HepG2 (cell line): ENCODE results near the gene PLLP. TPM values are rescaled to one million over a fixed set of nuclear protein-coding genes. Genes with fewer than 3 reads are reported as not detected.

Experiments
- ATAC-seq: fragments of 200-7000 bp; cut with Tn5 transposase; 3 replicates; pipeline ENCODE4 v1.9.1; 2020; ENCODE audit warnings: mild to moderate bottlenecking, moderate library complexity
- BruUV-seq: library from RNA; stranded (reverse); fragments of 400-500 nt; replicated peaks from 2 replicates; lab custom pipeline; 2021; lab: Mats Ljungman, UMichigan
- CTCF ChIA-PET: fragments of 300-600 bp; formaldehyde crosslinking; extraction: SDS; loops from one replicate; lab custom pipeline; 2021; ENCODE audit warnings: low total read pairs, inconsistent platforms, low intra/inter-chr PET ratio; lab: Yijun Ruan, JAX
- POLR2A ChIA-PET: fragments of 350-600 bp; sonication (Branson Sonifier 250); formaldehyde crosslinking; loops from one replicate; lab custom pipeline; 2020; ENCODE audit warnings: antibody characterized with exemption, inconsistent platforms; lab: Yijun Ruan, JAX
- DNase-seq: peaks from one replicate; pipeline ENCODE4 v3.0.0-alpha.2; 2015; ENCODE audit warnings: low spot score
- FAIRE-seq: peaks from 3 replicates; lab custom pipeline; 2011; peaks lifted over from hg19 to GRCh38; lab: Jason Lieb, UNC
- H2AFZ ChIP-seq: one replicate; pipeline ENCODE4 v1.6.1; 2011; ENCODE audit warnings: low read length, inconsistent platforms
- H3K27ac ChIP-seq: fragments of 300-600 bp; 3 replicates; pipeline ENCODE4 v1.8.0; 2011; ENCODE audit warnings: mixed run types, mild to moderate bottlenecking, mixed read lengths, low read length, inconsistent platforms; ENCODE audit not compliant: insufficient read depth; ENCODE audit errors: extremely low read length
- H3K27me3 ChIP-seq, 2 experiments: fragments of 200-600 bp in 1 of 2; 2 replicates in 1 of 2; 3 replicates in 1 of 2; pipeline versions ENCODE4 v1.6.0 to v1.8.0; 2011; ENCODE audit warnings: low read length in 2 of 2, mild to moderate bottlenecking in 2 of 2, moderate library complexity in 2 of 2, inconsistent platforms in 1 of 2; ENCODE audit not compliant: insufficient read depth in 2 of 2, control insufficient read depth in 1 of 2
- H3K36me3 ChIP-seq, 2 experiments: fragments of 200-600 bp in 1 of 2; replicated peaks in 1 of 2; 2 replicates in 1 of 2; 3 replicates in 1 of 2; pipeline versions ENCODE4 v1.5.1 to v1.8.0; 2011; ENCODE audit warnings: low read length in 2 of 2, inconsistent platforms in 1 of 2; ENCODE audit not compliant: insufficient read depth in 2 of 2, control insufficient read depth in 1 of 2
- H3K4me1 ChIP-seq: 2 replicates; pipeline ENCODE4 v1.5.1; 2012; ENCODE audit warnings: low read length, inconsistent platforms; ENCODE audit not compliant: insufficient read depth
- H3K4me2 ChIP-seq: 2 replicates; pipeline ENCODE4 v1.6.0; 2011; ENCODE audit warnings: low read depth, low read length, inconsistent platforms
- H3K4me3 ChIP-seq, 3 experiments: fragments of 200-600 bp in 1 of 3; sonication (generic), shearing (Covaris generic) in 1 of 3; replicated peaks in 1 of 3; 2 replicates each; pipeline ENCODE4 v1.5.1; 2011 to 2016; ENCODE audit warnings: low read length in 3 of 3, inconsistent platforms in 2 of 3, low read depth in 2 of 3, mild to moderate bottlenecking in 2 of 3, control low read depth in 1 of 3, mixed read lengths in 1 of 3; ENCODE audit not compliant: insufficient read depth in 1 of 3
- H3K79me2 ChIP-seq: one replicate; pipeline ENCODE4 v1.6.1; 2011; ENCODE audit warnings: low read length, inconsistent platforms; ENCODE audit not compliant: insufficient read depth
- H3K9ac ChIP-seq: 2 replicates; pipeline ENCODE4 v1.6.0; 2011; ENCODE audit warnings: mild to moderate bottlenecking, low read depth, low read length, inconsistent platforms; ENCODE audit not compliant: insufficient read depth
- H3K9me3 ChIP-seq: 2 replicates; pipeline ENCODE4 v1.5.1; 2012; ENCODE audit warnings: mild to moderate bottlenecking, low read length
- H4K20me1 ChIP-seq: 2 replicates; pipeline ENCODE4 v1.6.0; 2011; ENCODE audit warnings: inconsistent platforms, mild to moderate bottlenecking, low read length, moderate library complexity; ENCODE audit not compliant: insufficient read depth
- KAT8 ChIP-seq: IDR thresholded peaks from 2 replicates; pipeline ENCODE4 v1.6.1; 2016; ENCODE audit warnings: missing genetic modification reagents, missing compliant biosample characterization
- KLF13 ChIP-seq: sonication (generic); formaldehyde crosslinking; IDR thresholded peaks from 2 replicates; pipeline ENCODE4 v1.4.0; 2020; ENCODE audit warnings: mild to moderate bottlenecking, missing genetic modification reagents
- MXD4 ChIP-seq: IDR thresholded peaks from 2 replicates; pipeline ENCODE4 v1.6.1; 2016; ENCODE audit warnings: mild to moderate bottlenecking, missing biosample characterization, missing genetic modification reagents
- SIX1 ChIP-seq: sonication (generic); formaldehyde crosslinking; IDR thresholded peaks from 2 replicates; pipeline ENCODE4 v1.4.0; 2020; ENCODE audit warnings: missing genetic modification reagents, borderline replicate concordance
- SMYD3 ChIP-seq: sonication (generic); formaldehyde crosslinking; IDR thresholded peaks from 2 replicates; pipeline ENCODE4 v1.8.1; 2023; ENCODE audit warnings: mild to moderate bottlenecking, missing genetic modification reagents
- SP2 ChIP-seq: sonication (generic); formaldehyde crosslinking; IDR thresholded peaks from 2 replicates; pipeline ENCODE4 v1.5.1; 2020; ENCODE audit warnings: mild to moderate bottlenecking, missing genetic modification reagents
- TSC22D2 ChIP-seq: sonication (generic); formaldehyde crosslinking; IDR thresholded peaks from 2 replicates; pipeline ENCODE4 v1.5.1; 2020; ENCODE audit warnings: missing genetic modification reagents, mild to moderate bottlenecking, borderline replicate concordance
- ZBTB42 ChIP-seq: sonication (generic); formaldehyde crosslinking; IDR thresholded peaks from 2 replicates; pipeline ENCODE4 v1.5.0; 2020; ENCODE audit warnings: mild to moderate bottlenecking, missing genetic modification reagents
- ZFY ChIP-seq: sonication (generic); formaldehyde crosslinking; IDR thresholded peaks from 2 replicates; pipeline ENCODE4 v1.4.0; 2020; ENCODE audit warnings: missing genetic modification reagents
- ZNF501 ChIP-seq: sonication (generic); formaldehyde crosslinking; IDR thresholded peaks from 2 replicates; pipeline ENCODE4 v1.5.1; 2020; ENCODE audit warnings: mild to moderate bottlenecking, moderate library complexity, missing genetic modification reagents
- ZNF780A ChIP-seq: sonication (generic); formaldehyde crosslinking; IDR thresholded peaks from 2 replicates; pipeline ENCODE4 v1.8.0; 2022; ENCODE audit warnings: mild to moderate bottlenecking, missing genetic modification reagents, moderate library complexity
- WGBS: methylation state at CpG from one replicate; pipeline ENCODE4 v1.1.6; 2017; ENCODE audit warnings: low lambda C conversion rate; 5-methylcytosine and 5-hydroxymethylcytosine counted together
- in situ Hi-C: cut with HindIII; loops from 2 replicates; pipeline ENCODE4 v1.10.0; 2017; ENCODE audit warnings: low pct_unique_long_range_greater_than_20kb; ENCODE audit not compliant: extremely low pct_ligation_motif_present
- intact Hi-C: fragments of 100-400 bp; cut with micrococcal nuclease; formaldehyde crosslinking; loops from one replicate; pipeline ENCODE4 v1.10.0; 2022; ENCODE audit not compliant: unreplicated experiment
- polyA plus RNA-seq, 8 experiments: library from polyadenylated mRNA; depleted of rRNA in 3 of 8; stranded (reverse) in 7 of 8; unstranded in 1 of 8; fragments of >200 nt; fragmentation: Illumina TruSeq in 4 of 8; extraction: Trizol in 4 of 8; gene quantifications; 2 replicates each; pipeline versions ENCODE4 v1.2.1 to v1.2.3, GENCODE V29; 2011 to 2016; ENCODE audit warnings: low read depth in 4 of 8, missing spikeins in 1 of 8, mixed read lengths in 1 of 8; ENCODE audit not compliant: insufficient read depth in 1 of 8
- total RNA-seq, 5 experiments: library from RNA; depleted of rRNA; stranded (reverse); fragments of >200 nt; fragmentation: Illumina TruSeq; extraction: Trizol; gene quantifications; 2 replicates each; pipeline ENCODE4 v1.2.3, GENCODE V29; 2016; ENCODE audit warnings: low read depth in 1 of 5
- TF ChIP-seq, protein P1 (sequence below): sonication (generic); formaldehyde crosslinking; IDR thresholded peaks from 2 replicates; pipeline ENCODE4; 2020; ENCODE audit warnings: missing genetic modification reagents, mild to moderate bottlenecking, borderline replicate concordance
- TF ChIP-seq, protein P2 (sequence below): sonication (generic); formaldehyde crosslinking; IDR thresholded peaks from 2 replicates; pipeline ENCODE4 v1.9.0; 2021; ENCODE audit warnings: mild to moderate bottlenecking, missing genetic modification reagents

Gene PLLP
- total and polyA plus RNA-seq, 2 of the 13 experiments (the other 11 are each of a cell fraction or from before 2014, with no cell fraction given) = 60.6 to 127 TPM

DNA sequence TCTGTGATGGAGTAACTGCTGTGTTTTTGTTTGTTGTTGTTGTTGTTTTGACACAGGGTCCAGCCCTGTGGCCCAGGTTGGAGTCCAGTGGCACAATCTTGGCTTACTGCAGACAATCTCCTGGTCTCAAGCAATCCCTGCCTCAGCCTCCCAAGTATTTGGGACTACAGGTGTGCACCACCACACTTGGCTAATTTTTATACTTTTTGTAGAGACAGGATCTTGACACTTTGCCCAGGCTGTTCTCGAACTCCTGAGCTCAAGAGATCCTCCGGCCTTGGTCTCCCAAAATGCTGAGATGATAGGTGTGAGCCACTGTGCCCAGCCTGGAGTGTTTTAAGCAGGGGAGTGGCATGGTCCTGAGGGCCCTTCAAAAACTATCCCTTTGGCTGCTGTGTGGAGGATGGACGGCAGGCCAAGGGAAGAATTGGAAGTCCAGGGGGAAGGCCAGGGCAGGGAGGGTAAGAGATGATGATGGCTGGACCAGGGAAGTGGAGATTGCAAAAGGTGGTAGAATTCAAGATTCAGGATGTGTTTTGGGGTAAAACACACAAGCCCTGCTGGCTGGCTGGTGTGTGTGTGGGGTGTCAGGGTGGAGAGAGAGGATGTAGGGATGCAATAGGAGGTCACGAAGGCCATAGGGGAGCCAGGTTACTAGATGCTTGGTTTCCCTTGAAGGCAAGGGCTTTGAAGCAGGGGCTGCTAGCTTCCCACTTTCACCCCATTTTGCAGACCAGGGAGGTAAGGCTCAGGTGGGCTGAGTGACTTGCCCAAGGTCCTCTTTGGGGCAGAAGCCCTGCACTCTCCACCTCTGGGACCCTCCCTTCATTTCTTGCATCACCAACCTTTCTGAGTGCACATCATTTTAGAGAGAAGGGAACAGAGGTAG is 18.8 kb upstream of the PLLP start:
- ATAC-seq (no peak), FAIRE-seq (no peak), DNase-seq (no peak)
- H3K9me3 ChIP-seq = no peaks in the 10 kb centered on the region
- H3K4me2 ChIP-seq = peak overlapping the region; percentile 88
- H3K27me3 ChIP-seq = no peaks in the 10 kb centered on the region; a peak in 1 of 5 replicates
- WGBS = 44% methylated on average over 4 of the region's 4 CpGs
- intact Hi-C loops (no loop called here), in situ Hi-C loops (loop anchor here (5.0 kb wide), 3 partner anchors 69 to 214 kb away; partner anchors contain the start of gene CX3CL1)
- H3K27ac ChIP-seq = peak overlapping the region; percentile 66
- peak overlapping the region in 1 of 3 experiments; percentile 50; a peak in 2 of 6 replicates for H3K4me3 ChIP-seq
- no peak overlapping the region for H2AFZ ChIP-seq
- H3K36me3 ChIP-seq = no peaks in the 10 kb centered on the region
- H4K20me1 ChIP-seq = no peaks in the 10 kb centered on the region; the same call in 1 of the 2 replicates
- TSS peak; percentile 90 for BruUV-seq
- peak overlapping the region; percentile 63 for H3K9ac ChIP-seq
- peaks cover 79% of the 10 kb centered on the region for H3K4me1 ChIP-seq
- ChIA-PET POLR2A (interaction anchor here (0.5 to 12.2 kb wide), 12 partner anchors 15 to 144 kb away, joined by 3 to 303 read pairs (median 4); partner anchors contain the start of genes CIAPIN1, COQ9 and CX3CL1), CTCF (interaction anchor here (1.4 to 6.2 kb wide), 2 partner anchors 114 to 120 kb away, joined by 5 to 142 read pairs; no protein-coding TSS in a partner anchor)
- H3K79me2 ChIP-seq = no peaks in the 10 kb centered on the region
- TF ChIP-seq ZFY (no peak), SMYD3 (CRISPR knock-in tag) (no peak), KAT8 (no peak), KLF13 (CRISPR knock-in tag) (0 out of 2 replicates have a peak, but pooled peaks have one; percentile 47), TSC22D2 (CRISPR knock-in tag) (0 out of 2 replicates have a peak, but pooled peaks have one; percentile 31), SP2 (CRISPR knock-in tag) (peak; percentile 39; the same call in 1 of the 2 replicates), ZBTB42 (CRISPR knock-in tag) (no peak), SIX1 (CRISPR knock-in tag) (no peak), MXD4 (CRISPR knock-in tag) (no peak), ZNF501 (CRISPR knock-in tag) (0 out of 2 replicates have a peak, but pooled peaks have one; percentile 6), ZNF780A (CRISPR knock-in tag) (no peak)
- TF ChIP-seq, protein P1, sequence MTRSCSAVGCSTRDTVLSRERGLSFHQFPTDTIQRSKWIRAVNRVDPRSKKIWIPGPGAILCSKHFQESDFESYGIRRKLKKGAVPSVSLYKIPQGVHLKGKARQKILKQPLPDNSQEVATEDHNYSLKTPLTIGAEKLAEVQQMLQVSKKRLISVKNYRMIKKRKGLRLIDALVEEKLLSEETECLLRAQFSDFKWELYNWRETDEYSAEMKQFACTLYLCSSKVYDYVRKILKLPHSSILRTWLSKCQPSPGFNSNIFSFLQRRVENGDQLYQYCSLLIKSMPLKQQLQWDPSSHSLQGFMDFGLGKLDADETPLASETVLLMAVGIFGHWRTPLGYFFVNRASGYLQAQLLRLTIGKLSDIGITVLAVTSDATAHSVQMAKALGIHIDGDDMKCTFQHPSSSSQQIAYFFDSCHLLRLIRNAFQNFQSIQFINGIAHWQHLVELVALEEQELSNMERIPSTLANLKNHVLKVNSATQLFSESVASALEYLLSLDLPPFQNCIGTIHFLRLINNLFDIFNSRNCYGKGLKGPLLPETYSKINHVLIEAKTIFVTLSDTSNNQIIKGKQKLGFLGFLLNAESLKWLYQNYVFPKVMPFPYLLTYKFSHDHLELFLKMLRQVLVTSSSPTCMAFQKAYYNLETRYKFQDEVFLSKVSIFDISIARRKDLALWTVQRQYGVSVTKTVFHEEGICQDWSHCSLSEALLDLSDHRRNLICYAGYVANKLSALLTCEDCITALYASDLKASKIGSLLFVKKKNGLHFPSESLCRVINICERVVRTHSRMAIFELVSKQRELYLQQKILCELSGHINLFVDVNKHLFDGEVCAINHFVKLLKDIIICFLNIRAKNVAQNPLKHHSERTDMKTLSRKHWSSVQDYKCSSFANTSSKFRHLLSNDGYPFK = no peak
- TF ChIP-seq, protein P2, sequence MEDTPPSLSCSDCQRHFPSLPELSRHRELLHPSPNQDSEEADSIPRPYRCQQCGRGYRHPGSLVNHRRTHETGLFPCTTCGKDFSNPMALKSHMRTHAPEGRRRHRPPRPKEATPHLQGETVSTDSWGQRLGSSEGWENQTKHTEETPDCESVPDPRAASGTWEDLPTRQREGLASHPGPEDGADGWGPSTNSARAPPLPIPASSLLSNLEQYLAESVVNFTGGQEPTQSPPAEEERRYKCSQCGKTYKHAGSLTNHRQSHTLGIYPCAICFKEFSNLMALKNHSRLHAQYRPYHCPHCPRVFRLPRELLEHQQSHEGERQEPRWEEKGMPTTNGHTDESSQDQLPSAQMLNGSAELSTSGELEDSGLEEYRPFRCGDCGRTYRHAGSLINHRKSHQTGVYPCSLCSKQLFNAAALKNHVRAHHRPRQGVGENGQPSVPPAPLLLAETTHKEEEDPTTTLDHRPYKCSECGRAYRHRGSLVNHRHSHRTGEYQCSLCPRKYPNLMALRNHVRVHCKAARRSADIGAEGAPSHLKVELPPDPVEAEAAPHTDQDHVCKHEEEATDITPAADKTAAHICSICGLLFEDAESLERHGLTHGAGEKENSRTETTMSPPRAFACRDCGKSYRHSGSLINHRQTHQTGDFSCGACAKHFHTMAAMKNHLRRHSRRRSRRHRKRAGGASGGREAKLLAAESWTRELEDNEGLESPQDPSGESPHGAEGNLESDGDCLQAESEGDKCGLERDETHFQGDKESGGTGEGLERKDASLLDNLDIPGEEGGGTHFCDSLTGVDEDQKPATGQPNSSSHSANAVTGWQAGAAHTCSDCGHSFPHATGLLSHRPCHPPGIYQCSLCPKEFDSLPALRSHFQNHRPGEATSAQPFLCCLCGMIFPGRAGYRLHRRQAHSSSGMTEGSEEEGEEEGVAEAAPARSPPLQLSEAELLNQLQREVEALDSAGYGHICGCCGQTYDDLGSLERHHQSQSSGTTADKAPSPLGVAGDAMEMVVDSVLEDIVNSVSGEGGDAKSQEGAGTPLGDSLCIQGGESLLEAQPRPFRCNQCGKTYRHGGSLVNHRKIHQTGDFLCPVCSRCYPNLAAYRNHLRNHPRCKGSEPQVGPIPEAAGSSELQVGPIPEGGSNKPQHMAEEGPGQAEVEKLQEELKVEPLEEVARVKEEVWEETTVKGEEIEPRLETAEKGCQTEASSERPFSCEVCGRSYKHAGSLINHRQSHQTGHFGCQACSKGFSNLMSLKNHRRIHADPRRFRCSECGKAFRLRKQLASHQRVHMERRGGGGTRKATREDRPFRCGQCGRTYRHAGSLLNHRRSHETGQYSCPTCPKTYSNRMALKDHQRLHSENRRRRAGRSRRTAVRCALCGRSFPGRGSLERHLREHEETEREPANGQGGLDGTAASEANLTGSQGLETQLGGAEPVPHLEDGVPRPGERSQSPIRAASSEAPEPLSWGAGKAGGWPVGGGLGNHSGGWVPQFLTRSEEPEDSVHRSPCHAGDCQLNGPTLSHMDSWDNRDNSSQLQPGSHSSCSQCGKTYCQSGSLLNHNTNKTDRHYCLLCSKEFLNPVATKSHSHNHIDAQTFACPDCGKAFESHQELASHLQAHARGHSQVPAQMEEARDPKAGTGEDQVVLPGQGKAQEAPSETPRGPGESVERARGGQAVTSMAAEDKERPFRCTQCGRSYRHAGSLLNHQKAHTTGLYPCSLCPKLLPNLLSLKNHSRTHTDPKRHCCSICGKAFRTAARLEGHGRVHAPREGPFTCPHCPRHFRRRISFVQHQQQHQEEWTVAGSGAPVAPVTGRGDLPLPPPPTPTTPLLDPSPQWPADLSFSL = 0 out of 2 replicates have a peak, but pooled peaks have one; percentile 9
